ENCODE results near the gene CATSPERB.

Gene CATSPERB

DNA sequence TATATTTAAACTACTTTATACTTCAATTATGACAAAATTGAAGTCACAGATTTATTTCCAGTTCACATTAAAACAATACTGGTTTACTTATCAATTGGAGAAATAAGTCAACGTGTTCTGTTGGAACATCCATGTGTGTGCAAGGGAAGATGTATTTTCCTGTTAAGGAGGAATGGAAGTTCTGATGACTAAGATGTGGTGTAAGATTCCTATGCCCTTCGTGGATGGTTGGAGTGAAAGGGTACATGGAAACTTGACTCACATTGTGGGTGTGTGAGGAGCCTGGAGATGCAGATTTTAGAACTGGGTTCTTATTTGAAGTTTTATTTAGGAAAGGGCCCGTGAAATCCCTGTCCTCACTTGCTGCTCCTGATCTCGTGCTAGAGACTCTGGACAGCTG is 95.3 kb downstream of the CATSPERB start:
- H3K27ac ChIP-seq (ENCODE audit: low read depth, low read length) = no peak overlapping the region
- no peak overlapping the region for H2BK12ac ChIP-seq (ENCODE audit: low read length)
- no peak overlapping the region for H2BK5ac ChIP-seq (ENCODE audit: low read depth, low read length, poor library complexity)
- H4K12ac ChIP-seq (ENCODE audit: low read depth, low read length) = no peak overlapping the region
- no peak overlapping the region for H3K4me3 ChIP-seq (ENCODE audit: low read depth, low read length)
- no peak overlapping the region for H2AFZ ChIP-seq (ENCODE audit: insufficient read depth, low read length, poor library complexity)
- H2AK5ac ChIP-seq (ENCODE audit: low read length) = no peak overlapping the region
- no peak overlapping the region for H3K4me2 ChIP-seq (ENCODE audit: low read length)
- no peak overlapping the region for H3K23ac ChIP-seq (ENCODE audit: low read length)
- peak overlapping the region; percentile 18 for H3K9ac ChIP-seq (ENCODE audit: low read length)
- H3K4me1 ChIP-seq (ENCODE audit: control insufficient read depth in 1 of 2, insufficient read depth in 2 of 2, low read length in 2 of 2) = no peaks in the 10 kb centered on the region
- no peaks in the 10 kb centered on the region for H3K36me3 ChIP-seq (ENCODE audit: control insufficient read depth in 1 of 2, insufficient read depth in 2 of 2, low read length in 2 of 2)
- H3K27me3 ChIP-seq (ENCODE audit: insufficient read depth, low read length) = no peaks in the 10 kb centered on the region
- no peaks in the 10 kb centered on the region for H3K79me1 ChIP-seq (ENCODE audit: low read length)
- H3K14ac ChIP-seq (ENCODE audit: low read length) = no peak overlapping the region
- H4K8ac ChIP-seq (ENCODE audit: low read depth, low read length) = no peak overlapping the region
- H4K91ac ChIP-seq (ENCODE audit: low read depth, low read length) = no peak overlapping the region
- H3K18ac ChIP-seq (ENCODE audit: low read length) = no peak overlapping the region
- no peak overlapping the region for H3K4ac ChIP-seq (ENCODE audit: low read depth, low read length)
- no peaks in the 10 kb centered on the region for H3K79me2 ChIP-seq (ENCODE audit: control insufficient read depth, insufficient read depth, low read length, poor library complexity)
- no peak for DNase-seq
- WGBS (ENCODE audit: extremely low coverage, insufficient coverage, insufficient read length) = no CpG with 5 or more reads among the region's 4 CpGs
- H3K9me3 ChIP-seq (ENCODE audit: insufficient read depth, low read depth, low read length) = peaks cover 2% of the 10 kb centered on the region
- no peak overlapping the region for H2BK120ac ChIP-seq (ENCODE audit: insufficient read depth, low read length, poor library complexity)

DNA sequence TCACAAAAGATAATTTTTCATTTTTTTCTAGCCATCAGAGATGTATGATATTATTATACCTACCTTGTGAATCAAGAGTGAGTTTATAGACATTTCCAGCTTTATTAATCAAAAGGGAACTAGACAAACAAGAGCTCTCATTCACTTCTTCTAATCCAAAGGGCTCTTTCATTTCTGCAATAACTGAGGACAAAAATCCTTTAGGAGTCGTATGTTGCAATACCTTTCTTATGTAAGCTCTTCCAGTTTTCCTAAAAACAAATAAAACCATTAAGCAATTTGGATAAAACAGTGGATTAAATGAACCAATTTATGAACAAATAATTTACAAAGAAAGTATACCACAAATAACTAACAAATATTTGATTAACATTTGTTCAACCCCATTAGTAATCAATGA is 107.1 kb downstream of the CATSPERB start:
- Histone ChIP-seq H3K79me2 (ENCODE audit: control insufficient read depth, insufficient read depth, low read length, poor library complexity) (no peaks in the 10 kb centered on the region), H3K4me1 (ENCODE audit: control insufficient read depth in 1 of 2, insufficient read depth in 2 of 2, low read length in 2 of 2) (no peaks in the 10 kb centered on the region), H3K27me3 (ENCODE audit: insufficient read depth, low read length) (no peaks in the 10 kb centered on the region), H2AFZ (ENCODE audit: insufficient read depth, low read length, poor library complexity) (no peak overlapping the region), H2BK12ac (ENCODE audit: low read length) (no peak overlapping the region), H3K14ac (ENCODE audit: low read length) (no peak overlapping the region), H3K4me2 (ENCODE audit: low read length) (no peak overlapping the region), H2AK5ac (ENCODE audit: low read length) (no peak overlapping the region), H3K18ac (ENCODE audit: low read length) (no peak overlapping the region), H3K9me3 (ENCODE audit: insufficient read depth, low read depth, low read length) (no peaks in the 10 kb centered on the region), H4K8ac (ENCODE audit: low read depth, low read length) (no peak overlapping the region), H2BK120ac (ENCODE audit: insufficient read depth, low read length, poor library complexity) (no peak overlapping the region), H3K79me1 (ENCODE audit: low read length) (no peaks in the 10 kb centered on the region), H2BK5ac (ENCODE audit: low read depth, low read length, poor library complexity) (no peak overlapping the region), H3K23ac (ENCODE audit: low read length) (no peak overlapping the region), H3K4me3 (ENCODE audit: low read depth, low read length) (no peak overlapping the region), H3K4ac (ENCODE audit: low read depth, low read length) (no peak overlapping the region), H3K9ac (ENCODE audit: low read length) (no peak overlapping the region), H3K27ac (ENCODE audit: low read depth, low read length) (no peak overlapping the region), H3K36me3 (ENCODE audit: control insufficient read depth in 1 of 2, insufficient read depth in 2 of 2, low read length in 2 of 2) (no peaks in the 10 kb centered on the region), H4K91ac (ENCODE audit: low read depth, low read length) (no peak overlapping the region), H4K12ac (ENCODE audit: low read depth, low read length) (no peak overlapping the region)
- no peak for DNase-seq
- WGBS (ENCODE audit: extremely low coverage, insufficient coverage, insufficient read length) = no CpG with 5 or more reads among the region's 1 CpG

DNA sequence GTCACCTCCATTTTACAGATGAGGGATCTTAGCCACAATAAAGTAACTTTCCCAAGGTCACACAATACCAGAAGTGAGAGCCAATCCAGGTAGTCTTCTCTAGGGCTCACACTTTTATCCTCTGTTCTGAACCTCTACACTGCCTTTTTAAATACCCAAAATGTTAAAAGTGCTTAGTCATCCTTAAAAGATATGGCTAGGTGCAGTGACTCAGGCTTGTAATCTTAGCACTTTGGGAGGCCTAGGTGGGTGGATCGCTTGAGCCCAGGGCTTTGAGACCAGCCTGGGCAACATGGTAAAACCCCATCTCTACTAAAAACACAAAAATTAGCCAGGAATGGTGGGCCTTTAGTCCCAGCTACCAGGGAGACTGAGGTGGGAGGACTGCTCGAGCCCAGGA is 117.7 kb downstream of the CATSPERB start:
- Histone ChIP-seq H3K36me3 (ENCODE audit: control insufficient read depth in 1 of 2, insufficient read depth in 2 of 2, low read length in 2 of 2) (no peaks in the 10 kb centered on the region), H3K79me1 (ENCODE audit: low read length) (peaks cover 2% of the 10 kb centered on the region), H3K14ac (ENCODE audit: low read length) (no peak overlapping the region), H3K27me3 (ENCODE audit: insufficient read depth, low read length) (no peaks in the 10 kb centered on the region), H3K79me2 (ENCODE audit: control insufficient read depth, insufficient read depth, low read length, poor library complexity) (no peaks in the 10 kb centered on the region), H4K91ac (ENCODE audit: low read depth, low read length) (no peak overlapping the region), H3K4me2 (ENCODE audit: low read length) (no peak overlapping the region), H2AK5ac (ENCODE audit: low read length) (no peak overlapping the region), H3K9me3 (ENCODE audit: insufficient read depth, low read depth, low read length) (no peaks in the 10 kb centered on the region), H2BK120ac (ENCODE audit: insufficient read depth, low read length, poor library complexity) (no peak overlapping the region), H3K4ac (ENCODE audit: low read depth, low read length) (no peak overlapping the region), H3K4me1 (ENCODE audit: control insufficient read depth in 1 of 2, insufficient read depth in 2 of 2, low read length in 2 of 2) (peaks cover 0 to 2% of the 10 kb centered on the region in 2 experiments), H4K8ac (ENCODE audit: low read depth, low read length) (no peak overlapping the region), H2BK12ac (ENCODE audit: low read length) (no peak overlapping the region), H3K23ac (ENCODE audit: low read length) (no peak overlapping the region), H3K9ac (ENCODE audit: low read length) (no peak overlapping the region), H2AFZ (ENCODE audit: insufficient read depth, low read length, poor library complexity) (no peak overlapping the region), H3K27ac (ENCODE audit: low read depth, low read length) (no peak overlapping the region), H3K18ac (ENCODE audit: low read length) (no peak overlapping the region), H3K4me3 (ENCODE audit: low read depth, low read length) (no peak overlapping the region), H2BK5ac (ENCODE audit: low read depth, low read length, poor library complexity) (no peak overlapping the region), H4K12ac (ENCODE audit: low read depth, low read length) (no peak overlapping the region)
- no peak for DNase-seq
- WGBS (ENCODE audit: extremely low coverage, insufficient coverage, insufficient read length) = no CpG with 5 or more reads among the region's 2 CpGs

DNA sequence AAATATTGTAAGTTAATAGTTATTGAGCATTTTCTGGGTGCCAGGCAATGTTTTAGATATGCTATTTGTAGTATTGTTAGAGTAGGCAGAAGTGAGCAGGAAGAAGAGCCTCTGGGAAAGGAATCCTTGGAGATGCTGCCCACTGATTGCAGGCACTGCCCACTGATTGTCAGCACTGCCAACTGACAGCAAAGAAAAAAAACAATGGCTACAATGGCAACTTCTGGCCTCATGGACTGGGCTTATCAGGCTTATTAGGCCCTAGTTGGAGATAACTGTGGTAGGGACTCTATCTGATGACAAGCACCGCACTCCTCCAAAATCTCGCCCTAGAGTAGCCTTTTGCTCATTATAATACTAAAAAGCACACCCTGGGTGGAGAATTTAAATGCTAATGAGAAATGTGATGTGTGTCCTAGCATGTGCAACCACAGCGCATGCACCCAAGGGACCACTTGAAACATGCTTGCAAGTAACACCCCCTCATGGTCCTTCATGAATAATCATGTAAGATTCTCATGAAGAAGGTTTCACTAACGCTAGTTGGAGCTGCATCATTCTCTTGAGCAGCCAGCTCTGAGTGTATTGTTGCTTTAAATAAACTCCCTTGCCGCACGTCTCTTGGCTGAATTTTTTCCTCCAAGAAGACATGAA is 118.3 kb downstream of the CATSPERB start:
- no peak overlapping the region for H2AK5ac ChIP-seq (ENCODE audit: low read length)
- WGBS (ENCODE audit: extremely low coverage, insufficient coverage, insufficient read length) = no CpG with 5 or more reads among the region's 6 CpGs
- no peaks in the 10 kb centered on the region for H3K79me2 ChIP-seq (ENCODE audit: control insufficient read depth, insufficient read depth, low read length, poor library complexity)
- no peaks in the 10 kb centered on the region for H3K36me3 ChIP-seq (ENCODE audit: control insufficient read depth in 1 of 2, insufficient read depth in 2 of 2, low read length in 2 of 2)
- H3K18ac ChIP-seq (ENCODE audit: low read length) = no peak overlapping the region
- H3K4me2 ChIP-seq (ENCODE audit: low read length) = no peak overlapping the region
- no peak overlapping the region for H3K4me3 ChIP-seq (ENCODE audit: low read depth, low read length)
- no peak overlapping the region for H2AFZ ChIP-seq (ENCODE audit: insufficient read depth, low read length, poor library complexity)
- H4K12ac ChIP-seq (ENCODE audit: low read depth, low read length) = no peak overlapping the region
- H2BK12ac ChIP-seq (ENCODE audit: low read length) = peak overlapping the region; percentile 17
- no peak overlapping the region for H4K8ac ChIP-seq (ENCODE audit: low read depth, low read length)
- no peak overlapping the region for H2BK120ac ChIP-seq (ENCODE audit: insufficient read depth, low read length, poor library complexity)
- no peak for DNase-seq
- peaks cover 0 to 2% of the 10 kb centered on the region in 2 experiments for H3K4me1 ChIP-seq (ENCODE audit: control insufficient read depth in 1 of 2, insufficient read depth in 2 of 2, low read length in 2 of 2)
- no peaks in the 10 kb centered on the region for H3K9me3 ChIP-seq (ENCODE audit: insufficient read depth, low read depth, low read length)
- H3K4ac ChIP-seq (ENCODE audit: low read depth, low read length) = no peak overlapping the region
- H3K27ac ChIP-seq (ENCODE audit: low read depth, low read length) = no peak overlapping the region
- H3K23ac ChIP-seq (ENCODE audit: low read length) = no peak overlapping the region
- H4K91ac ChIP-seq (ENCODE audit: low read depth, low read length) = no peak overlapping the region
- no peaks in the 10 kb centered on the region for H3K27me3 ChIP-seq (ENCODE audit: insufficient read depth, low read length)
- H2BK5ac ChIP-seq (ENCODE audit: low read depth, low read length, poor library complexity) = no peak overlapping the region
- no peak overlapping the region for H3K9ac ChIP-seq (ENCODE audit: low read length)
- H3K14ac ChIP-seq (ENCODE audit: low read length) = no peak overlapping the region
- H3K79me1 ChIP-seq (ENCODE audit: low read length) = peaks cover 2% of the 10 kb centered on the region
